Neural crest cell (in vitro differentiated cells): ENCODE measurements around the gene RYR3. TPM values are rescaled to one million over a fixed set of nuclear protein-coding genes. Genes with fewer than 3 reads are reported as not detected.

Experiments used
- DNase-seq: peaks from one replicate; pipeline ENCODE4 v3.0.0; 2021; ENCODE audit warnings: low read depth, mixed read lengths, low spot score
- H3K27ac Mint-ChIP-seq: one replicate; pipeline ENCODE4 v1.8.0; 2021; ENCODE audit warnings: mild to moderate bottlenecking, mixed read lengths; ENCODE audit not compliant: unreplicated experiment
- H3K27me3 Mint-ChIP-seq: 2 replicates; pipeline ENCODE4 v1.8.0; 2021; ENCODE audit warnings: low read depth, mild to moderate bottlenecking, mixed read lengths
- H3K36me3 Mint-ChIP-seq: 2 replicates; pipeline ENCODE4 v1.8.0; 2021; ENCODE audit warnings: low read depth, mild to moderate bottlenecking, mixed read lengths
- H3K4me1 Mint-ChIP-seq: 2 replicates; pipeline ENCODE4 v1.8.0; 2021; ENCODE audit warnings: mixed read lengths
- H3K4me3 Mint-ChIP-seq: one replicate; pipeline ENCODE4 v1.8.0; 2021; ENCODE audit warnings: mild to moderate bottlenecking, mixed read lengths
- H3K9me3 Mint-ChIP-seq: 2 replicates; pipeline ENCODE4 v1.8.0; 2021; ENCODE audit warnings: mixed read lengths
- total RNA-seq: library from RNA; stranded (reverse); gene quantifications from 2 replicates; pipeline ENCODE4 v1.2.1, GENCODE V29; 2021
- TF ChIP-seq, protein P1 (sequence below): fragments of 200-600 bp; sonication (generic); conservative IDR thresholded peaks from 2 replicates; pipeline ENCODE4 v1.5.0; 2021; ENCODE audit warnings: antibody characterized with exemption, mild to moderate bottlenecking

RYR3 gene
- total RNA-seq, 1 donor from 2014 or later: 2.2 TPM

DNA sequence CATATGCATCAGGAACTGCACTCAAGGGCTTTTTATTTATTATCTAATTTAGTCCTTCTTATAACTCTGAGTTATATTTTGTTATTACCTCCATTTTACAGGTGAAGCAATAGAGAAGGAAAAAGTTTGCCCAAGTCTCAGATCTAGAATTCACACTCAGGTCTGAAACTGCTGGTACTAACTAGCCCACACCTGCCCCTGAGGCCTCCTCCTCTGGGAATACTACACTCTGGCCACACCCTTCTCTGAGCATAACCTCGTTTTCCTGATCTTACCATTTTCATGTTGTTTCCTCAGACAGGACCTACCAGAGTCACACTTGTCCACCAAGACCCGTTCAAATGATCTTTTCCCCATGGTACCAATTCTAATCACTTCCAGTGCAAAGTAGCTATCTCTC is 563.4 kb downstream of the RYR3 start:
- no peak for DNase-seq

DNA sequence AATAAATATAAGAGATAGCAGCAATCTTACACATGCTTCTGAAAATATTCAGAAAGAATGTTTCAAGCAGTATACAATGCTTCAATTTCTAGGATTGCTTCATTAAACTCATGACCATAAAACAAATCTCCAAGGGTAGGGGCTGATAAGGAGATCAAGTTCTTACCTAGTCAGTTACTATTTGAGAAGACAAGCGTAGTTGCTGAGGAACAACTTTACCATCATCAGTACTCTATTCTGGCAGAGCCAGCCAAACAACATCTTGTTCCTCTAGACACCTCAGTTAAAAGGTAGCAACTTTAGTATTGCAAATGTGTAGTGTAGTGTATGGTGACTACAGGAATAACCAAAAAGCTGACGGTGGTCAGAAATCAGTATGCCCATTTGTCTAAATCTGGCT is 572.2 kb downstream of the RYR3 start:
- Mint-ChIP-seq H3K4me3 (no peak overlapping the region), H3K36me3 (no peaks in the 10 kb centered on the region)
- no peak for DNase-seq

More for the DNA sequence above, 563.4 kb downstream of the RYR3 start:
- Mint-ChIP-seq H3K27ac (no peak overlapping the region), H3K27me3 (no peaks in the 10 kb centered on the region), H3K9me3 (no peaks in the 10 kb centered on the region), H3K4me3 (no peak overlapping the region), H3K4me1 (peaks cover 7% of the 10 kb centered on the region), H3K36me3 (no peaks in the 10 kb centered on the region)
- TF ChIP-seq, protein P1, sequence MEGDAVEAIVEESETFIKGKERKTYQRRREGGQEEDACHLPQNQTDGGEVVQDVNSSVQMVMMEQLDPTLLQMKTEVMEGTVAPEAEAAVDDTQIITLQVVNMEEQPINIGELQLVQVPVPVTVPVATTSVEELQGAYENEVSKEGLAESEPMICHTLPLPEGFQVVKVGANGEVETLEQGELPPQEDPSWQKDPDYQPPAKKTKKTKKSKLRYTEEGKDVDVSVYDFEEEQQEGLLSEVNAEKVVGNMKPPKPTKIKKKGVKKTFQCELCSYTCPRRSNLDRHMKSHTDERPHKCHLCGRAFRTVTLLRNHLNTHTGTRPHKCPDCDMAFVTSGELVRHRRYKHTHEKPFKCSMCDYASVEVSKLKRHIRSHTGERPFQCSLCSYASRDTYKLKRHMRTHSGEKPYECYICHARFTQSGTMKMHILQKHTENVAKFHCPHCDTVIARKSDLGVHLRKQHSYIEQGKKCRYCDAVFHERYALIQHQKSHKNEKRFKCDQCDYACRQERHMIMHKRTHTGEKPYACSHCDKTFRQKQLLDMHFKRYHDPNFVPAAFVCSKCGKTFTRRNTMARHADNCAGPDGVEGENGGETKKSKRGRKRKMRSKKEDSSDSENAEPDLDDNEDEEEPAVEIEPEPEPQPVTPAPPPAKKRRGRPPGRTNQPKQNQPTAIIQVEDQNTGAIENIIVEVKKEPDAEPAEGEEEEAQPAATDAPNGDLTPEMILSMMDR: no peak

DNA sequence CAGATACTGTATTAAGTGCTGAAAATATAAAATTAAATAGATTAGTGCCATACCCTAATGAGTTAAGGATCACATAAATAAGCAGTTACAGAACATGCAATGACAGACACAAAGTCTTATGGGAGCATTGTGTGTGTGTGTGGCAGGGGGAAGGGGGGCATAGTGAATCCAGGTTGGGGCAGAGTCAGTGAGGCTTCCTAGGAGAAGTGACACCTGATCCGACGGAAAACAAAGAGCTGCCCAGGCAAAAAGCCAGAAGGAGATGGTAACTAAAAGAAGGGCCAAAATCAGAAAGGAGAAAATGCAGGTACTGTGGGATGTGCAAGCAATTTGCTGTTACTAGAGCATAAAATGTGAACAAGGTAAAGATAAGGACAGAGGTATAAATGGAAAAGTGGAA is 577.4 kb downstream of the RYR3 start:
- H3K4me3 Mint-ChIP-seq: no peak overlapping the region
- no peaks in the 10 kb centered on the region for H3K4me1 Mint-ChIP-seq
- H3K27ac Mint-ChIP-seq: no peak overlapping the region

More for the DNA sequence above, 572.2 kb downstream of the RYR3 start:
- Mint-ChIP-seq H3K27ac (no peak overlapping the region), H3K27me3 (no peaks in the 10 kb centered on the region), H3K9me3 (peaks cover 4% of the 10 kb centered on the region), H3K4me1 (no peaks in the 10 kb centered on the region)
- TF ChIP-seq, protein P1: no peak

DNA sequence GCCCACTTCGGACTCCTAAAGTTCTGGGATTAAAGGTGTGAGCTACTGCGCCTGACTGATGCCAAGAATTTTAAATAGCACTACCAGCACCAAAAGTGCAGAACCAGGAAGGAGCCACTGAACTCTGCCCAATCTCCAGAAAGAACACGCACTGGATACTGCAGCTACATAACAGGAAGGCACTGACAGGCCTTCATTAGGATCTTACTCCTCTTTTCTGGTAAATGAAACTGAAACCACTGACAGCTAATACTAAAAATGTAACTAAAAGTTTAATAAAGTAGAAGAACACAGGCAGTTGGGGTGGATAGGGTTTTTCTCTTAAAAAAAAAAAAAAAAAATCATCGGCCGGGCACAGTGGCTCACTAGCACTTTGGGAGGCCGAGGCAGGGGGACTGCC is 583.4 kb downstream of the RYR3 start:
- TF ChIP-seq, protein P1: no peak
- no peak for DNase-seq
- no peaks in the 10 kb centered on the region for H3K36me3 Mint-ChIP-seq
- H3K27me3 Mint-ChIP-seq: no peaks in the 10 kb centered on the region
- H3K4me3 Mint-ChIP-seq: no peak overlapping the region
- H3K4me1 Mint-ChIP-seq: no peaks in the 10 kb centered on the region
- no peak overlapping the region for H3K27ac Mint-ChIP-seq
- no peaks in the 10 kb centered on the region for H3K9me3 Mint-ChIP-seq

More for the DNA sequence above, 577.4 kb downstream of the RYR3 start:
- Mint-ChIP-seq H3K27me3 (no peaks in the 10 kb centered on the region), H3K9me3 (peaks cover 4% of the 10 kb centered on the region), H3K36me3 (no peaks in the 10 kb centered on the region)
- TF ChIP-seq, protein P1: no peak
- no peak for DNase-seq

DNA sequence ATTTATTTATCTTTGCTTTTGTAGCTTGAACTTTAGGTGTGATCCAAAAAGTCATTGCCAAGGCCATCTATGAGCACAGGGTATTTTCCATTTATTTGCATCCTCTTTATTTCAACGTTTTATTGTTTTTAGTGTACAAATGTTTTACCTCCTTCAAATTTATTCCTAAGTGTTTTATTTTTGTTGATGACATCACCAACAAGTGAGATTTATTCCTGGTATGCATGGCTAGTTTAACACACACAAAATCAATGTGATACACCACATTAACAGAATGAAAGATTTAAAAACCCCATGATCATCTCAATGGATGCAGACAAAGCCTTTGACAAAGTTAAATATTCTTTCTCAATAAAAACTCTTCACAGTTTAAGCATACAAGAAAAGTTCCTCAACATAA is 591.3 kb downstream of the RYR3 start:
- Mint-ChIP-seq H3K27me3 (no peaks in the 10 kb centered on the region), H3K36me3 (no peaks in the 10 kb centered on the region), H3K9me3 (no peaks in the 10 kb centered on the region), H3K27ac (no peak overlapping the region), H3K4me1 (no peaks in the 10 kb centered on the region), H3K4me3 (no peak overlapping the region)
- TF ChIP-seq, protein P1: no peak
- no peak for DNase-seq

DNA sequence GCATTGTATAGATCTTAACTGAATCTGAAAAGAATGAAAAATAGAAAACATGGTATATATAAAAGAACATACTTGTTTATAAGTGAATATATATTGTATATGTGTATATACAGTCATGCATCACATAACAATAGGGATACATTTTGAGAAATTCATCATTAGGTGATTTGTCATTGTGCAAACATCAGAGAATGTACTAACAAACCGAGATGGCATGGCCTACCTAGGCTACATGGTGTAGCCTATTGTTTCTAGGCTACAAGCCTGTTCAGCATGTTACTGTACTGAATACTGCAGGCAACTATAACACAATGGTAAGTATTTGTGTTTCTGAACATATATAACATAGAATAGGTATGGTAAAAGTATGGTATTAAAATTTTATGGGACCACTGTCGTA is 592.9 kb downstream of the RYR3 start:
- Mint-ChIP-seq H3K36me3 (no peaks in the 10 kb centered on the region), H3K4me1 (no peaks in the 10 kb centered on the region), H3K4me3 (no peak overlapping the region), H3K27ac (no peak overlapping the region), H3K27me3 (no peaks in the 10 kb centered on the region), H3K9me3 (no peaks in the 10 kb centered on the region)
- DNase-seq: no peak
- TF ChIP-seq, protein P1: no peak
